C1 segment of cervical spinal cord (tissue), 14 donors: ENCODE data around the gene GPR160.

Experiments used
- DNase-seq, 14 donors: peaks; one replicate each; lab custom pipeline; 2025; lab: John Stamatoyannopoulos, UW

Gene GPR160

DNA sequence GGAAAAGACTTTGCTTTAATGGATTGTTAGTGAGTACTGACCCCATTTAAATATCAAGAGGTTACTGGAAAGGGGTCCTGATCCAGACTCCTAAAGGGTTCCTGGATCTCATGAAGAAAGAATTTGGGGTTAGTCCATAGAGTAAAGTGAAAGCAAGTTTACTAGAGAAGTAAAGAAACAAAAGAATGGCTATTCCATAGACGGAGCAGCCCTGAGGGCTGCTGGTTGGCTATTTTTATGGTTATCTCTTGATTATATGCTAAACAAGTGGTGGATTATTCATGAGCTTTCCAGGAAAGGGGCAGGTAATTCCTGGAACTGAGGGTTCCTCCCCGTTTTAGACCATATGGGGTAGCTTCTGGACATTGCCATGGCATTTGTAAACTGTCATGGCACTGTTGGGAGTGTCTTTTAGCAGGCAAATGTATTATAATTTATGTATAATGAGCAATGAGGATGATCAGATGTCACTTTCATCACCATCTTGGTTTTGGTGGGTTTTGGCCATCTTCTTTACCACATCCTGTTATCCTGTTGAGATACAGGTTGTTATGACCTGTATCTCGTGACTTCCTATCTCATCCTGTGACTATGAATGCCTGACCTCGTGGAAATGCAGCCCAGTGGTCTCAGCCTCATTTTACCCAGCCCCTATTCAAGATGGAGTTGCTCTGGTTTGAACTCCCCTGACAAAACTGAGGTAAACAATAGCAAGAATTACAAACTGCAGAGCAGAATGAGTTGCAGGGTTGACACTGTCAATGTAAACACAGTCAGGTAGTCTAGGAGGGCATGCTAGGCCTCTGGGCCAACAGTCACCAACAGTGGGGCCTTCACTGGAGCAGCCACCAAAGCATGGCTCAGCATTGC lies 10.3 kb upstream of the GPR160 start:
- no peak for DNase-seq

GRCh38 chr3:170033489-170033888 lies 4.3 kb upstream of the GPR160 start:
- DNase-seq: no peak

GRCh38 chr3:170038434-170039110 lies 777 bp downstream of the GPR160 start:
- peak in 1 of 14 donors; percentile 3 for DNase-seq

- DNase-seq: no peak
These were observed 2.6 kb downstream of the GPR160 start for GRCh38 chr3:170040418-170040817.

GRCh38 chr3:170043506-170043905 lies 5.7 kb downstream of the GPR160 start:
- no peak for DNase-seq

GRCh38 chr3:170044271-170044670 lies 6.5 kb downstream of the GPR160 start:
- no peak for DNase-seq

DNA sequence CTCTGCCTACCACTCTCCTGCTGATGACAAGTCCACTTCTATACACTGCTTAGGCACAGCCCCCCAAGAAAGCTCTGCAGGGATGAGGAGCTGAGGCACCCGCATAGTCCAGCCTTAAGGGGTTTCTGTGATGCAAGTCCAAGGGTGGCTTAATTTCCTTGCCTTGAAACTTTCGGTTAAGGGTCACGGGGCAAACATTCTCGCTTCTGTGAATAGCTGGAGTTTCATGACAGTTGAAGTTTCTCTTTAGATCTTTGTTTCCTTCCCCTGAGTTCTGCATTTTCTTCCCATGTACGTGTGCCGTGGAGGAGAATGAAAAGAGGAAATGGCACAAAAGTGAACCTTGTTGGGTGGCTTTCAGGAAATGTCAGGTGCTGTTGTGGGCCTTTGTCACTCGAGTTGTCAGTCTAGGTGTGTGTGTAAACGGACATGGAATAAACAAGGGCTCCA lies 7.0 kb downstream of the GPR160 start:
- peak in 4 of 14 donors; percentile 8 to 29 (median 18) for DNase-seq

- no peak for DNase-seq
These were observed 8.7 kb downstream of the GPR160 start for GRCh38 chr3:170046269-170047132.

DNA sequence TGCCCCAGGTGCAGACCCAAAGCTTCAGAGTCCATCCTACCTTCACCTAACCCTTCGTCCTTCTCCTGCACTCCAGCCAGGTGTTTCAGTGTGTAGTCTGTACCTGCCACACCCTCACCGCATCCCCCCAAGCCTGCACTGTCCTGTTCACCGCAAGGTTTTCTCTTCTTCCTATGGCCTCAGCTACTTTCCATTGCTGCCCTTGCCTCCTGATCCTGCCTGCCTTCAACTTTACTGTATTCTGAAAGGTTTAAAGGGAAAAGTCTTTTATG lies 9.3 kb downstream of the GPR160 start:
- no peak for DNase-seq

- no peak for DNase-seq
These were observed 11.6 kb downstream of the GPR160 start for GRCh38 chr3:170049146-170050000.

DNA sequence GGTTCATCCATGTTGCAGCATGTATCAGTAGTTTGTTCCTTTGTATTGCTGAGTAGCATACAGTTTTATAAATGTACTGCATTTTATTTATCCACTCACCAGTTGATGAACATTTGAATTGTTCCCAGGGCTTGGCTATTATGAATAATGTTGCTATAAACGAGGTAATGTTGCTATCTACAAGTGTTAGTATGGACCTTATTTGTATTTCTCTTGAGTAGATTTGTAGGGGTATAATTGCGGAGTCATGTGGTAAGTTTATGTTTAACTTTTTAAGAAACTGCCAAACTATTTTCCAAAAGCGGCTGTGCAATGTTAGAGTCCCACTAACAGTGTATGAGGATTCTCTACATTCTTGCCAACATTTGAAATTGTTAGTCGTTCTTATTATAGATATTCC lies 13.0 kb downstream of the GPR160 start:
- no peak for DNase-seq

DNA sequence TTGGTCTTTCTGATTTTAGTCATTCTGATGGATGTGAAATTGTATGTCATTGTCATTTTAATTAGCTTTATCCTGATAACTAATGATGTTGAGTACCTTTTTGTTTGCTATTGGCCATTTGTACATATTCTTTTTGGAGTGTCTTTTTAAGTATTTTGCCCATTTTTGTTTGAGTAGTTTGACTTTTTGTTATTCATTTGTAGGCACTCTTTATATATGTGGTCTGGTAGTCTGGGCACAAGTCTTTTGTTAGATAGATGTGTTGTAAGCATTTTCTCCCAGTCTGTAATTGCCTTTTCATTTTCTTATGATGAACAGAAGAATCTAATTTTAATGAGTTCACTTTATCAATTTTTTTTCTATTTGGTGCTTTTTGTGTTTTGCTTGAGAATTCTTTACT lies 14.6 kb downstream of the GPR160 start:
- no peak for DNase-seq

DNA sequence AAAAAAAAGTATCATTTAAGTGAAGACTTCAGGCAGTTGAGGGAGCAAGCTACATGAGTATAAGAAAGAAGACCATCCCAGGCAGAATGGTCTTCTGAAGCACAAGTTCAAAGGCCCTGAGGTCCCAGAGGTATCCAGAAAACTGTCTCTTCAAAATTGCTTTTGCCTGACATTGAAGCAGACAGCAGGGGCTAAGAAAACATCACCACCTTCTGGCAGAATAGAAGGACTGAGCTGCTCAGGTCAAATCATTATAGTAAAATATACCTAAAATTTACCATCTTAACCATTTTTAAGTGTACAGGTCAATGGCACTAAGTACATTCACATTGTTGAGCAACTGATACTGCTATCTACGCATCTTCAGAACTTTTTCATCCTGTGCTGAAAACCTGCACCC lies 16.4 kb downstream of the GPR160 start:
- DNase-seq: no peak

GRCh38 chr3:170055209-170055608 lies 17.4 kb downstream of the GPR160 start:
- DNase-seq: no peak

- DNase-seq: no peak
These were observed 19.1 kb downstream of the GPR160 start for GRCh38 chr3:170056710-170057454.

DNA sequence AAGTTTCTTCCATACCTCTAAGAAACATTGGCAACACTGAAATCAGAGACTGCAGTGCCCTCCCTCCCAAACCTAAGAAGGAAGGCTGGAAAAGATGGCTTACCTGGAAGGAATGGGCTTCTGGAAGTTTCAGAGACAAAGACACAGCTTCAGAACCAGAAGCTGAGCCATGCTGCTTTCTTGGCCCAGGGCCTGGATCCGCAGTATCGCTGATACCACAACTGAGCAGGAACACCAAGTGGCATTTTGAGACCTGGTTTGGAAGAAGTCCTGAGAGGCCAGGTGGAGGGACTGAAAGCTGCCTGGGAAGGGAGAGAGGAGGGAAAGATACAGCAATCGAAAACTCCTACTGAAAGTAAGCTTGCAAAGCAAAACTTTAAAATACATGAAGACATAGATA lies 19.8 kb downstream of the GPR160 start:
- no peak for DNase-seq

DNA sequence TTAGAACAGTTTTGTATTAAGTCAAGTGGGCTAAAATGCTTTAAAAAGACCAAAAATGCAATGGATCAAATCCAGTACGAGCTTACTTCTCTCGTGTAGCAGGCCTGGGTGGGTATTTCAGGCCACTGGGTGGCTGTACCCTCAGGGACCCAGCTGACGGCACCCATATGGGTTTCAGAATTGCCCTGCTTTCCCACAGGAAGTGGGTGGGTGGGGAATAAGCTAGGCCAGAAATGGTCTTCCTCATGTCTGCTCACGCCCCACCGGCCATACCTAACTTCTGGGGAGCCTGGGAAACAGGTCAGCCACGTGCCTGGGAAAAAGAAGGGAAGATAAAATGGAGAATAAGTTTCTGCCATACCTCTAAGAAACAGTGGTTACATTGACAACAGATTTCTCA lies 20.3 kb downstream of the GPR160 start:
- DNase-seq: no peak

DNA sequence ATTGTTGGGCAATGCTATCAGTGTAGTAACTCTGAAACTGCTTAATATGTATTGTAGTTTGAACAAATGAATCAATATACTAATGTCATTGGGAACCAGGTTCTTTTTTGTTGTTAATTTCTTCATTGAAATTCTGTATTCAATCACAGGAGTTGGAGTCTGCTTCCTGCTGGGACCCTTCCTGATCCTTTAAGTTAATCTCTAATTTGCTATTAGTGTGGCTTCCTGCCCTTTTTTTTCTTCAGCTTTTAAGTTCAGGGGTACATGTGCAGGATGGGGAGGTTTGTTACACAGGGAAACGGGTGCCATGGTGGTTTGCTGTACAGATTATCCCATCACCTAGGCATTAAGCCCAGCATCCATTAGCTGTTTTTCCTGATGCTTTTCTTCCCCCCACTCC lies 21.7 kb downstream of the GPR160 start:
- no peak for DNase-seq

GRCh38 chr3:170062068-170062467 lies 24.3 kb downstream of the GPR160 start:
- no peak for DNase-seq

- DNase-seq: no peak
These were observed 25.0 kb downstream of the GPR160 start for GRCh38 chr3:170062769-170063168.

DNA sequence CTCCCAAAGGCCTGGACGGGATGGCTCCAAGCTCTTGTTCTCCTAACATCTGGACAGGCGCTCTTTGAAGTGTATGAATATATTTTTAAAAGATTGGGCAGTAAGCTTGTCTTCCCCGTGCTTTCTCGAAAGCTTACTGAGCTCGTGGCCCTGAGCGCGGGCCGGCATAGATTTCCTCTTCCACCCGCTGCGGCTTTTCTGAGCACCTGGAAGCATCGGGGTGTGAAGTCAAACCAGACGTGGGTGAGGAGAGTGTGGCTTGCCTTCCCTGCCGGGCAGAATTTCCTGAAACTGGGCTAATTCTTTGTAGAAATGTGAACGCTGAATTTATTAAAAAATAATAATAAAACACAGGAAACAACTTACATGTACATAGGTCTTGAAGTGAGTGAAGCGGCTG lies 25.9 kb downstream of the GPR160 start:
- DNase-seq: no peak
